IPS-NIHi7 (cell line): ENCODE data around the gene PDILT.
"Not testable (repeated sequence)": the region's sequence is repeated elsewhere in the genome, so short reads cannot be mapped to it uniquely, and the experiment has no call there.

Experiments
- DNase-seq: peaks from one replicate; pipeline ENCODE4 v3.0.0; 2012; ENCODE audit warnings: mixed read lengths; ENCODE audit errors: extremely low spot score

The PDILT gene

GRCh38 chr16:20404637-20405036 lies at the start of gene PDILT:
Gene PDILT, minus strand, starts transcription at chr16:20404737. Its CDS starts 5,437 bp downstream, at chr16:20399300.
- DNase-seq, result no peak

GRCh38 chr16:20453633-20454032 lies 49.1 kb upstream of the PDILT start:
- not testable (repeated sequence) for DNase-seq

GRCh38 chr16:20451364-20451763 lies 46.8 kb upstream of the PDILT start, which contains the start of gene ACSM2A:
Gene ACSM2A, plus strand, starts transcription at chr16:20451521. Its CDS starts 8,594 bp downstream, at chr16:20460115.
- not testable (repeated sequence) for DNase-seq

- DNase-seq, result not testable (repeated sequence)
These were observed 42.3 kb upstream of the PDILT start for GRCh38 chr16:20446652-20447393.

GRCh38 chr16:20441859-20442258 lies 37.3 kb upstream of the PDILT start:
- DNase-seq, result not testable (repeated sequence)

GRCh38 chr16:20441191-20441590 lies 36.7 kb upstream of the PDILT start:
- DNase-seq, result no peak

- DNase-seq, result not testable (repeated sequence)
These were observed 36.2 kb upstream of the PDILT start for GRCh38 chr16:20440731-20441130.

GRCh38 chr16:20439820-20440231 lies 35.3 kb upstream of the PDILT start:
- not testable (repeated sequence) for DNase-seq

- DNase-seq, result not testable (repeated sequence)
These were observed 34.4 kb upstream of the PDILT start for GRCh38 chr16:20438950-20439349.

- no peak for DNase-seq
These were observed 26.4 kb upstream of the PDILT start for GRCh38 chr16:20430948-20431347.

GRCh38 chr16:20430480-20430879 lies 25.9 kb upstream of the PDILT start:
- not testable (repeated sequence) for DNase-seq

- DNase-seq, result not testable (repeated sequence)
These were observed 25.0 kb upstream of the PDILT start for GRCh38 chr16:20429499-20429898.

GRCh38 chr16:20427401-20427797 lies 22.9 kb upstream of the PDILT start:
- not testable (repeated sequence) for DNase-seq

GRCh38 chr16:20424129-20424866 lies 19.8 kb upstream of the PDILT start:
- DNase-seq, result no peak

GRCh38 chr16:20423772-20424128 lies 19.2 kb upstream of the PDILT start:
- not testable (repeated sequence) for DNase-seq

- DNase-seq, result not testable (repeated sequence)
These were observed 17.2 kb upstream of the PDILT start for GRCh38 chr16:20421748-20422147.

GRCh38 chr16:20419093-20419492 lies 14.6 kb upstream of the PDILT start:
- DNase-seq, result not testable (repeated sequence)

- no peak for DNase-seq
These were observed 11.0 kb upstream of the PDILT start for GRCh38 chr16:20415541-20415940.

GRCh38 chr16:20411055-20411454 lies 6.5 kb upstream of the PDILT start:
- no peak for DNase-seq

GRCh38 chr16:20410121-20410723 lies 5.7 kb upstream of the PDILT start:
- DNase-seq, result no peak

GRCh38 chr16:20409398-20410120 lies 5.0 kb upstream of the PDILT start, which contains the start of gene ACSM5:
Gene ACSM5, plus strand, starts transcription at chr16:20409534. Its CDS starts 1,951 bp downstream, at chr16:20411485.
- DNase-seq, result no peak

- DNase-seq, result no peak
These were observed 1.9 kb downstream of the PDILT start for GRCh38 chr16:20402651-20403050.
